Liver (tissue), 9 donors: Measurements from ENCODE around the gene CRIP1. TPM values are rescaled to one million over a fixed set of nuclear protein-coding genes. Genes with fewer than 3 reads are reported as not detected.

ENCODE experiments used
- DNase-seq: peaks from one replicate; pipeline ENCODE4 v3.0.0-alpha.2; 2017; ENCODE audit warnings: low spot score
- H3K27ac ChIP-seq, 2 donors: one replicate each; pipeline ENCODE4 v1.7.0; 2013; ENCODE audit warnings: inconsistent platforms in 2 of 2, low read length in 2 of 2, control low read depth in 1 of 2, low read depth in 1 of 2, mild to moderate bottlenecking in 1 of 2
- H3K27me3 ChIP-seq, 4 donors: one replicate each; pipeline versions ENCODE4 v1.6.1 to v1.7.0; 2013; ENCODE audit warnings: low read length in 3 of 4, inconsistent platforms in 1 of 4, mild to moderate bottlenecking in 1 of 4, moderate library complexity in 1 of 4; ENCODE audit not compliant: control insufficient read depth in 4 of 4, insufficient read depth in 4 of 4
- H3K36me3 ChIP-seq, 4 donors: one replicate each; pipeline versions ENCODE4 v1.6.1 to v1.7.0; 2013; ENCODE audit warnings: low read length in 3 of 4, mild to moderate bottlenecking in 3 of 4, low read depth in 1 of 4, moderate library complexity in 1 of 4; ENCODE audit not compliant: control insufficient read depth in 4 of 4, insufficient read depth in 3 of 4
- H3K4me1 ChIP-seq, 4 donors: one replicate each; pipeline versions ENCODE4 v1.6.1 to v1.7.0; 2013; ENCODE audit warnings: low read length in 3 of 4, mild to moderate bottlenecking in 3 of 4, moderate library complexity in 1 of 4; ENCODE audit not compliant: control insufficient read depth in 4 of 4, insufficient read depth in 4 of 4
- H3K4me3 ChIP-seq, 3 donors: one replicate each; pipeline versions ENCODE4 v1.6.1 to v1.7.0; 2013; ENCODE audit warnings: low read length in 3 of 3, control low read depth in 1 of 3, low read depth in 1 of 3, mild to moderate bottlenecking in 1 of 3
- H3K9ac ChIP-seq, 2 donors: one replicate each; pipeline ENCODE4 v1.7.0; 2013; ENCODE audit warnings: low read length in 2 of 2, mild to moderate bottlenecking in 2 of 2, moderate library complexity in 2 of 2, control low read depth in 1 of 2, low read depth in 1 of 2
- H3K9me3 ChIP-seq, 4 donors: one replicate each; pipeline versions ENCODE4 v1.6.1 to v1.7.0; 2013; ENCODE audit warnings: low read length in 3 of 4; ENCODE audit not compliant: control insufficient read depth in 4 of 4
- EGR1 ChIP-seq, 2 donors: IDR thresholded peaks; 2 replicates each; pipeline ENCODE4 v1.6.1; 2016 to 2018; ENCODE audit warnings: antibody characterized with exemption in 2 of 2, low read depth in 2 of 2
- FOXA1 ChIP-seq: IDR thresholded peaks from 2 replicates; pipeline ENCODE4 v1.6.1; 2016; ENCODE audit warnings: antibody characterized with exemption
- FOXA2 ChIP-seq: IDR thresholded peaks from 2 replicates; pipeline ENCODE4 v1.6.1; 2016; ENCODE audit warnings: antibody characterized with exemption
- GABPA ChIP-seq, 2 donors: IDR thresholded peaks in 1 of 2; conservative IDR thresholded peaks in 1 of 2; 2 replicates each; pipeline ENCODE4 v1.6.1; 2016; ENCODE audit warnings: antibody characterized with exemption in 2 of 2, mild to moderate bottlenecking in 1 of 2, moderate library complexity in 1 of 2
- HNF4A ChIP-seq, 2 donors: conservative IDR thresholded peaks; 2 replicates each; pipeline ENCODE4 v1.6.1; 2016; ENCODE audit warnings: antibody characterized with exemption in 2 of 2, mild to moderate bottlenecking in 2 of 2
- HNF4G ChIP-seq: IDR thresholded peaks from 2 replicates; pipeline ENCODE4 v1.6.1; 2016; ENCODE audit warnings: antibody characterized with exemption
- JUND ChIP-seq, 2 donors: IDR thresholded peaks; 2 replicates each; pipeline ENCODE4 v1.6.1; 2016; ENCODE audit warnings: antibody characterized with exemption in 2 of 2
- MAX ChIP-seq: IDR thresholded peaks from 2 replicates; pipeline ENCODE4 v1.6.1; 2016; ENCODE audit warnings: antibody characterized with exemption
- NR2F2 ChIP-seq: IDR thresholded peaks from 2 replicates; pipeline ENCODE4 v1.6.1; 2016; ENCODE audit warnings: antibody characterized with exemption
- RAD21 ChIP-seq, 2 donors: IDR thresholded peaks; 2 replicates each; pipeline ENCODE4 v1.6.1; 2016; ENCODE audit warnings: antibody characterized with exemption in 2 of 2, mild to moderate bottlenecking in 2 of 2
- REST ChIP-seq: IDR thresholded peaks from 2 replicates; pipeline ENCODE4 v1.6.1; 2016; ENCODE audit warnings: antibody characterized with exemption, mild to moderate bottlenecking
- SP1 ChIP-seq: IDR thresholded peaks from 2 replicates; pipeline ENCODE4 v1.6.1; 2018; ENCODE audit warnings: antibody characterized with exemption, mild to moderate bottlenecking
- YY1 ChIP-seq: IDR thresholded peaks from 2 replicates; pipeline ENCODE4 v1.6.1; 2016; ENCODE audit warnings: antibody characterized with exemption, mild to moderate bottlenecking
- ZBTB33 ChIP-seq: IDR thresholded peaks from 2 replicates; pipeline ENCODE4 v1.6.1; 2016; ENCODE audit warnings: antibody characterized with exemption
- WGBS: extraction: QIAGEN DNeasy Blood & Tissue Kit; methylation state at CpG from one replicate; pipeline ENCODE4 v1.1.7; 2013; 5-methylcytosine and 5-hydroxymethylcytosine counted together
- polyA plus RNA-seq, 2 donors: library from polyadenylated mRNA; stranded (reverse) in 1 of 2; unstranded in 1 of 2; fragments of 200-250 nt in 1 of 2; fragments of >200 nt in 1 of 2; fragmentation: Nextera tagmentation in 1 of 2; extraction: Ambion mirVana in 1 of 2; gene quantifications; one replicate each; pipeline versions ENCODE4 v1.2.1 to v1.2.3, GENCODE V29; 2013 to 2015
- total RNA-seq, 2 donors: library from RNA; depleted of rRNA; stranded (reverse); fragments of >200 nt; gene quantifications; one replicate each; pipeline ENCODE4 v1.2.3, GENCODE V29; 2014
- TF ChIP-seq, protein P1 (sequence below): IDR thresholded peaks from 2 replicates; pipeline ENCODE4 v1.6.1; 2016; ENCODE audit warnings: antibody characterized with exemption
- donor health status: healthy.
- donor health status: healthy.
- donor health status: healthy.
- donor health status: healthy.
- donor health status: healthy.

Gene CRIP1
- total and polyA plus RNA-seq, 4 donors: 1.4 to 11.4 (median 3.9) TPM

DNA sequence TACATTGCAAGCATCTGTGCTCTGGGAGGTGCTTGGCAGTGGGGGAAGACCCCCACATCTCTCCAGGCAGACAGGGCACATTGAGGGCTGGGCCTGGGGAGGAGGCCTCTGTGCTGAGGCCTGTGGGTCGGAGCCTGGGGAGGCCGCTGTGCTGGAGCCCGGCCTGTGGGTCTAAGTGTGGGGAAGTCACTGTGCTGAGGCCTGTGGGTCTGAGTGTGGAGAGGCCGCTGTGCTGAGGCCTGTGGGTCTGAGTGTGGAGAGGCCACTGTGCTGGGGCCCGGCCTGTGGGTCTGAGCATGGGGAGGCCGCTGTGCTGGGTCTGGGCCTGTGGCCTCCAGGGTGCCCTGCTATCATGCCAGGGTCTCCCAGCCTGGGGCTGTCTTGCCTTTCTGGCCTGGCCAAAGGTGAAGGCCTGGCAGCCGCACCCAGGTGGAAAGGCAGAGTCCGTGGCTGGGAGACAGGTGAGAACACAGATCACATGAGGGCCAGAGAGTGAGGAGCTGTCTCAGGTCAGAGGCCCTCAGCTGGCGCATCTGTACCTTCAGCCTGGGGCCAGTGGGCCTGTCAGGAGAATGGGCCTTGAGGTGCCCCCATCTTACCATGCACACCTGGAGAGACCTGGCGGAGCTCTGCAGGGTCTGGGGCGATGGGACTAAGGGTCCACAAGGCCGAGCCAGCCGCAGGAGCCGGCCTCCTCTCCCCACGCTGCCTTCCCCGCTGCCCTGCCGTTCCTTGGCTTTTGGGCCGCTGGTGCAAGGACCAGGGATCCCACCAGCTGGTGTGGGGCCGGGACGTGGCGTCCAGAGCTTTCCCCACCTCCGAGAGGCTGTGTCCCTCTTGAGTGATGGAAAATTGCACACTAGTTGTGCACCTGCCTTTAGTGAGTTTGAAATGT lies 30.7 kb upstream of the CRIP1 start:
- no peak overlapping the region for H3K27ac ChIP-seq
- H3K36me3 ChIP-seq: peaks cover 2 to 42% (median 15%) of the 10 kb centered on the region in 4 donors
- TF ChIP-seq SP1: no peak
- no peaks in the 10 kb centered on the region for H3K9me3 ChIP-seq
- H3K9ac ChIP-seq: no peak overlapping the region
- no peak for DNase-seq
- 91% methylated on average over 22 of the region's 22 CpGs for WGBS
- H3K4me3 ChIP-seq: no peak overlapping the region
- no peaks in the 10 kb centered on the region for H3K27me3 ChIP-seq
- no peaks in the 10 kb centered on the region for H3K4me1 ChIP-seq

DNA sequence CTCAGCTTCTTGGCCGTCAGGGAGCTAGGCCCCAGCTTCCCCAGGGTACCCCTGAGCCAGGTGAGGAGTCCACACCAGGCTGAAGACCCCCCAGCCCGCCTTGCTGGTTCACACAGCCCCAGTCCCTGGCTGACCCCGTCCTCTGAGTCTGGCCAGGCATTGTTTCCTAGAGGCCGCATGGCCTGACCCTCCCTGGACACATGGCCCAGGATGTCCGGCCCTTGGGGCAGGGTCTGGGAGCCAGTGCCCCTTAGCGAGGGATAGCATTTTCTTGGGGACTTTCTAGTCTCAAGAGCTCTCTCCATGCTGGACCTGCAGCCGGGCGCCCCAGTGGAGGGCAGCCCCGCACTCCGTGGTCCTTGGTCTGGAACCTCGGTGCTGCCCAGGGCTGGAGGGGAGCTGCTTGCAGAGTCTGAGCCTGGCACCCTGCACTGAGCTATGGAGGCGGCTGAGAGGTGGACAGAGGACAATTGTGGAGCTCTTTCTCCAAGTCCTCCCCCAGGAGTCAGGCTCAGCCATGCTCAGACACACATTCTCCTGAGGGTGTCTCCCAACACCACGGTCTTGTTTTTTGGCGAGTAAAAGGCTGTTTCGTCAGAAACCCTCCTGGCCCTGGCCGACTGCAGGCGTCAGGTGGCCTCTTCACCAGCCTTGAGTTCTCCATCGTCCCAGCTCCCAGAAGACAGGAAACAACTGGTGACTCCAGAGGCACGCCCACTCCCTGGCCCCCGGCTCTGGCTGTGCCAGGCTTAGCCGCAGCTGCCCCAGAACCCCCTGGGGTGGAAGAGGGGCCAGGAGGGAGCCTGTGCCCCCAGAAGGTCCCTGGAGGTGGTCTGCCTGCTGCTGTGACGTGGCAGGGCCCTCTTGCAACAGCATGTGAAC lies 29.7 kb upstream of the CRIP1 start:
- no peaks in the 10 kb centered on the region for H3K4me1 ChIP-seq
- H3K36me3 ChIP-seq: peaks cover 2 to 50% (median 16%) of the 10 kb centered on the region in 4 donors
- H3K4me3 ChIP-seq: no peak overlapping the region
- DNase-seq: no peak
- no peak overlapping the region for H3K27ac ChIP-seq
- H3K27me3 ChIP-seq: no peaks in the 10 kb centered on the region
- no peak overlapping the region for H3K9ac ChIP-seq
- H3K9me3 ChIP-seq: no peaks in the 10 kb centered on the region
- 85% methylated on average over 22 of the region's 22 CpGs for WGBS
- TF ChIP-seq RAD21 (IDR thresholded peaks at IDR 0.05) (no peak), JUND (IDR thresholded peaks at IDR 0.05) (no peak), NR2F2 (no peak), REST (no peak), SP1 (no peak), HNF4G (no peak), HNF4A (conservative IDR thresholded peaks at IDR 0.05) (no peak), EGR1 (IDR thresholded peaks at IDR 0.05; ENCODE audit: low read depth in 2 of 2) (no peak), ZBTB33 (no peak), GABPA (IDR thresholded peaks at IDR 0.05 in 1 of 2, conservative IDR thresholded peaks at IDR 0.05 in 1 of 2) (no peak), MAX (no peak), YY1 (no peak), FOXA1 (no peak), FOXA2 (no peak)
- TF ChIP-seq, protein P1, sequence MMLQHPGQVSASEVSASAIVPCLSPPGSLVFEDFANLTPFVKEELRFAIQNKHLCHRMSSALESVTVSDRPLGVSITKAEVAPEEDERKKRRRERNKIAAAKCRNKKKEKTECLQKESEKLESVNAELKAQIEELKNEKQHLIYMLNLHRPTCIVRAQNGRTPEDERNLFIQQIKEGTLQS: no peak
